Endometrium (tissue), 2 donors: Measurements from ENCODE around the gene IGSF9.

Source experiments
- FAIRE-seq: peaks from 2 replicates; lab custom pipeline; 2012; peaks lifted over from hg19 to GRCh38; lab: Jason Lieb, UNC
- donor health status: control.
- donor health status: control.

The IGSF9 gene

DNA sequence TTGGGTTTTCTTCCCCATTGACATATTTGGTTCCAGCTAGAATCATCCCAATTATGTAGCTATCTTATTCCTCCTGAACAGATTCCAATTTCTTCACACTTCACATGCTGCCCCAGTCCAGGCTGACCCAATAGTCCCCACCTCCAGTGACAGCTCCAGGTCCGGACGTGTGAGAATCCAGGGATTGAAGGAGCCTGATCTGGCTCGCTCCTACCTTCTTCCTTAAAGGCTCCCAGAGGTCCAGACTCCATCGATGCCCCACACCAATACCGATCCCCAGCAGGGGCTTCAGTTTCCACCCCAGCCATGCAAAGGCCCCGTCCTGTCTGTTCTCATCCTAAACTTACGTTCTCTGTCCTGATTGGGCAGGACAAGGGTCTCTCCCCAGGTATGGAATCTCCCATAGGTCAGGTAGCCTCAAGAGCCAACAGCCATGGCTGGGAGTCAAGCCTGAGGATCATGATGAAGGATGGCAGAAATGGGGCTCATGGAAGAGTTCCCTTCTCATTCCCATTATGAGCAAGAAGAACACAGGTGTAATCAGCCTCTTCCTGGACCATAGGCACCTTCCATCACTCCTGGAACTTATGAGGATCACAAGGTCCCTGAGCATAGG is 29.0 kb upstream of the IGSF9 start:
- FAIRE-seq = no peak

DNA sequence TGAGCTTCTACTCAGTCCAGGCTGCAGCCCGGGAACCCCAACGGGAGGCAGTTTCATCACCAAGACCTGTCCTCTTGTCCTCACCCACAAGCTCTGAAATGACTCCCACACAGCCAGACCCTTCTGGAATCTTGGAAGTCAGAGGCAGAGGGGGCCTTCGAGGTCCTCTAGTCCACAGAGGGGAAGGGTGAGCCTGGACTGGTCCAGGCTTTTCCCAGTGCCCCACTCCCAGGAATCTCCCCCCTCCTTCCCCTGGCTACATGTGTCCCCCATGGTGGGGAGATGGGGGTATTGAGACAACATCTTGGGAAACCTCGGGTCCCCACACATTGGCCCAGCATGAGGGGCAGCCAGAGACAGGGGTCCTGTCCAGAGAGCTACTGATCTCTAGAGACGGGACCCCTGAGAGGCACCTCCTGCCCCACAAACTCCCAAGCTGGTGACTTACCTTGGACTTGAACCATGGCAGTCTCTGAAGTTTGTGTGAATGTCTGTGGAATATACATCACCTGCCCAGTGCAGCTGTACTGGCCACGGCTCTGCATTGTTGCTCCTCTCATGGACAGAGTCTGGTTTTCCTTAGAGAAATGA is 28.0 kb upstream of the IGSF9 start:
- no peak for FAIRE-seq

DNA sequence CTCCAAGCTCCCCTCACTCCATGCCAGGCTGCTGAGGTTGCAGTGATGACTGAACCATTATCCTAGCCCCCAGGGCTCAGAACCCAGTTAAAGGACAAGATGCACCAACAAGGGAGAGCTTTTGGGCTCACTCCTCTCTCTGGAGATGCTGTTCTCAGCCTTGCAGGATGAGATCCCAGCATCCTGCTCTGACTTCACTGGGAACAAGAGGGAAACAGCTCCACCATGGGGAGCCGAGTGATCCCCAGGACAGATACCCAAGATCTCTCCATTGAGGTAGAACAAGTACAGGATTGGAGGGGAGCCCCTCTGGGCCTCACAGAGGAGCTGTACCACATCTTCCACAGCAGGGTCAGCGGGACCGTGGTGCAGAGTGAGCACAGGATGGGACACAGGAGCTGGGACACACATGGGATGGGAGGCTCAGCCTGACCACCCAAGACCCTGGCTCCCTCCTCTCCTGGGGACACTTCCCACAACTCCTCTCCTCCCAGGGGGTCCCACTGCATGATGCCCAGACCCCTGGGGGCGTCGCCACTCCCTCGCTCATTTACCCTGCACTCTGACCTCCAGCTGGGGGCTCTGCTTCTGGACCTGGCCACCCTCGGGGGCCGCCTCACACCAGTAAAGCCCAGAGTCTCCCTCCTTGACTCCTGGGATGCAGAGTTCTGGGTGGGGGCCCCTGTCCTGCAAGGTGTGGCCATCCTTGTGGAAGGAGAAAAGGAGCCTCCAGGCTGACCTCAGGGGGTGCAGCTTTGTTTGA is 27.2 kb upstream of the IGSF9 start:
- FAIRE-seq = no peak

DNA sequence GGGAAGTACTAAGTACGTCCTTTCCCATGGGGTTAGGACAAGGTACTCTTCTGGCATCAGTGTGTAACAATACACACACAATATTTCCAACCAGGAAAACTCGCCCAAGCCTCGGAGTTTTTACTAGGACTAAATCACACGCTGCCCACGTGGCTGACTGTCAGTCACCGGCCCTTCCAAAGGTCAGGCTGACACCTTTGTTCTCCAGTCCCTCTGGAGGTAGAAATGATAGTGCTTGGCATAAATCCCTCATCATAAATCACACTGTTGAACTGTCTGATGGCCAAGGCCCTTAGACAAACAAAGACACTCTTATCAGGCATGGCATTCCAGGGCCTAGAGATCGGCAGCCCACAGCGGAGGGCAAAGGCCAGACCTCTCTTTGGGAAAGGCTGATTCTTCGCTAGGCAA is 25.5 kb upstream of the IGSF9 start:
- FAIRE-seq = no peak

DNA sequence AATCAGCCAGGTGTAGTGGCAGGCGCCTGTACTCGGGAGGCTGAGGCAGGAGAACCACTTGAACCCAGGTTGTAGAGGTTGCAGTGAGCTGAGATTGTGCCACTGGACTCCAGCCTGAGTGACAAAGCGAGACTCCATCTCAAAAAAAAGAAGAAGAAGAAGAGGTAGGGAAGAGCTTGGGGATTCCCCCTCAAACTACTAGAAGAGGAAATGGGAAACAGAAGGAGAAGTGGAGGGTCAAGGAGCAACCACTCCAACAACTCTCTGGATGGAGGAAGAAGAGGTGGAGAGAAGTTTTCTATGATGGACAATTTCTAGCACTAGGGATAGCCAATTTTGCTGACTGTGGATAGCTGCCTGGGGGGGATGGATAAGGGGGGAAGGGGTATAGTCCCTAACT is 23.5 kb upstream of the IGSF9 start:
- FAIRE-seq = no peak

DNA sequence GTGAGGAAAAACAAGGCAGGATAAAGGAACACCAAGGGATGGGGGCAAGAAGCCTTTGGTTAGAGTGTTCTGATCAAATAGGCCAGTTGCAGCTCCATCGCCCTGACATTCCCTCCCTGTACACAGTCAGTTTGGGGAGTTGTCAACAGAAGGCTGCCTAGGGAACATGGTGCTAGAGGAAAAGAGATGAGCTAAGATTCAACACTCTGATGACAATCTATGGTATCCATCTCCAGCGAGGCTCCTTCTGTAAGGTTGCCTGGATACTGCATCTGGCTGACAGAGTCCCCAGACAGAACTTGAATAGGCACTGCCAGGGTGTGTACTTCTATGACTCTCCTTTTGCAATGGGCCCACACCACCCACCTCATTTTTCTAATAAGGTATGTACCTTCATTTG is 19.9 kb upstream of the IGSF9 start:
- no peak for FAIRE-seq

DNA sequence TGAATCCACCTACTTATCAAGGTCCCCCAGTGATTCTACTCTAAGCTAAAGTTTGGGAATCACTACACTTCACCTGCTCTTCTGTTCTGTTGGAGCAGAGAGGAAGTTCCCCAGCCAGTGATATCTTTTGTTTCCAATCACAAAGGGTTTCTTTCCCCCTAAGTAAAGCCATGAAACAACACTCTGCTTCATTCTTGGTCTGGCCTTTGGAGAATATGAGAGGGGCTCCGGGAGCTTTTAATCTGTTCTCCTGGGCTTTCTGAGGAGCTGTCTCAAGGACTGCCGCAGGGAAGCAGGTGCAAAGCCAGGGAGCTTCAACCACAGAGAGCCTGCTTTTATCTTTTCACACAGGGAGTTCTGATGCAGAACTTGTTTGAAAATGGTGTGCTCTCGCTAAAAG is 18.7 kb upstream of the IGSF9 start:
- no peak for FAIRE-seq

DNA sequence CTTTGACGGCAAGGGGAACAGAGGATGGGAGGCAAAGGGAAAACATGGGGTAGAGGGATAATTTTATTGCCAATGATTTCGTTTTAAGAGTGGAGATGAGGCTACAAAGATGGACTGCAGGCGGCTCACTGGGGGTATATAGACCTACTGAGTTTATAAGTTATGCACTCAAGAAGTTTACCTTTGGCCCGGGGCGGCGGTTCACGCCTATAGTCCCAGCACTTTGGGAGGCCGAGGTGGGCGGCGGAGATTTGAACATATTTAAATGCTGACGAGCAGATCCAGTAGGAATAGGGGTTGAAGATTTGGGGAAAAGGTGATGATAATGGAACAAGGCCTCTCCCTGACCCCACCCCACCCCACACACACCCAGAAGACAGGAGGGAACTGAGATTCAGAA is 16.8 kb upstream of the IGSF9 start:
- FAIRE-seq = no peak

DNA sequence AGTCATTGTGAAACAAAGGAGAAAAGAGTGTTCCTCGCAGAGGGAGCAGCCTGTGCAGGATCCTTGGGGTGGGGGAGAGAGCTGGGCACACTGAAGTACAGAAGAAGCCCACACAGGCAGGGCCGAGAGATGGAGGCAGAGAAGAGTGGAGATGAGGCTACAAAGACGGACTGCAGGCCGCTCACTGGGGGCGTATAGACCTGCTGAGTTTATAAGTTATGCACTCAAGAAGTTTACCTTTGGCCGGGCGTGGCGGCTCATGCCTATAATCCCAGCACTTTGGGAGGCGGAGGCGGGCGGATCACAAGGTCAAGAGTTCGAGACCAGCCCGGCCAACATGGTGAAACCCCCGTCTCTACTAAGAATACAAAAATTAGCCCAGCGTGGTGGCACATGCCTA is 16.2 kb upstream of the IGSF9 start:
- FAIRE-seq = no peak

DNA sequence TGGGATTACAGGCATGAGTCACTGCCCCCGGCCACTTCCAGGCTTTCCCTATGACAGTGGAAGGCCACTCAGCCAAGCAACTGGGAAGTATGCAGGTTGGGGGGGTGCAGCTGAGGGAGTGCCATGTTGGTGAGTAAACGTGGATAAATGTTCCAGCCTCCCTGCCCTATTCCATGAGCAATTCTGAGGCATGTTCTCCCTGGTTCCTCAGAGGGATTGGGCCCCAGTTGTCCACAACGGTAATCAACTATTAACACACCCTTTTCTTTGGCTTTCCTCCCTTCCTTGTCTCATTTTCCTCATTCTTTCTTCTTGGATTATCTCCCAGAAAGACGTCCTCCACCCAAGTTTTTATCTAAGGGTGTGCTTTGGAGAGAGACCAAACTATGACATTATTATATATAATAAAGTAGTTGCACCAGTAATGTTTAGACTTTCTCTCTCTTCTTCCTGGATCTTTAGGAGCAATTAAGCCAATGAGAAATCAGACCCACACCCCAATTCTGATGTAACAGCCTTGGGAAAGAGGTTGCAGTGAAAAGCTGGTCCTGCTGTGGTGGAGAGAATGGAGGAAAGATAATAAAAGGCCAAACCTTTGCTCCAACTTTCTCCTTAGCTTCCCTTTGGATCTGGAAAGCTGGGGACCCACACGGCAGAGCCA is 15.4 kb upstream of the IGSF9 start:
- FAIRE-seq = no peak

DNA sequence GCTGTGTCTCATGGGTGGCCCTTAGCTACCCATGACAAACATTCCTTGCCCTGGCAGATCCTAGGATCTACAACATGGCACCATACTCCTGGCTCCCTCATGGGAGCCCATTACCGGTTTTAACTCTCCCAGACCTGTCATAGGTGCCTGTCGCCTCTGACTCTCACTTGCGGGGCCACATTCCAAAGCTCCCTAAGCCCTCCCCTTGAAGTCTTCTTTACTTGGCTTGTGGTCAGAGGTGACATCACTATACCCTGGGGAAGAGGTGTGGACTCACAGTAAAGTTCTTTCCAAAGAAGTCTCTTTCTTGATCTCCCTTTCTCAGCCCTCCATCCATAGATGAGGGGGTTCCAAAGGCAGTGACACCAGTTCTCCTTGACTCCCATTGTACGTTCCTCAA is 14.0 kb upstream of the IGSF9 start:
- FAIRE-seq = no peak

DNA sequence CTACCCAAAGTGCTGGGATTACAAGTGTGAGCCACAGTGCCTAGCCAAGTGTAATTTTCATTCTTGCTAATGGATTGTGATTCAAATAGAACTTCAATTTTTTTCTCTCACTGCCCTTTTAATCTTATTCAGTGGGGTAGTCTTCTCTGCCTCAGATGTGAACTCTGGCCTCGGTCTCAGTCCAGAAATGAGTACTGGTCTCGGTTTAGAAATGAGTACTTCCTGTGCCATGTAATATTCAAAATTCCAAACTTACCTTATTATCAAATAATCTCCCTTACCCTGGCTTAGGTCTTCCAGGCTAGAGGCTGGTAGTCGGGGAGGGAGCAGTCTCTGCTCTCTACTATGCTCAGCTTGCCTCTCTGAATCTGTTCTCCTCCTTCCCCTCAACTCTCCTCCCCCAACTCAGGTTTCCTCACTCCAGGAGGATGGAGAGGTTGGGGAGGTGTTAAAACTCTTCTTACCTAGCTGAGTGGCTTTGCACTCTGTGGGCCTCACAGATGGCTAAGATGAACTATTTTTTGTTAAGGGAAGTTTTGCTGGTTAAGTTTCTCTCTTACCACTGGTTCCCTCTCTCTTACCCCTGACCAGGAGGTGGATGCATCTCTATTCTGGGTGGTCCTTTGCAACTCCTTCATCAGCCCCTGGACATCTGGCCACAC is 13.4 kb upstream of the IGSF9 start:
- FAIRE-seq = no peak

DNA sequence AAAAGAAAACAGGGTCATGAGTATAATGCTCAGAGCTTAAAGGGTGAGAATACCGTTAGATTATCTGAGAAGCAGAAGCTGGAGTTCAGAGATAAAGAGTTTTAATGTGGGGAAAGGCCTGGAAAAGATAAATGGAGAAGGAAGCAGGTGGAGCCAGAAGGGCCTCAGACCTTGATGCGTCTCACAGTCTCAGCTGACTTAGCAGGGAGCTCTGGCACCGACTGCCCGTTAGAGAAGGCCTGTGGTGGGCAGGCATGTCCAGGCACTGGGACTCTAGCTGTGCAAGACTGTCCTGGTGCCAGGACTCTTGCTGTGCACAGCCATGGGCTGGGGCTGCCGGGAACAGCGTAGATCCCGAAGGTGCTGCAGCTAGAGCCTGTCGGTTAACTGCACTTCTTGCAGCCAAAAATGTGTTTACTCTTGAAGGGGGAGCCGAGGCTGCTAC is 12.4 kb upstream of the IGSF9 start:
- no peak for FAIRE-seq

DNA sequence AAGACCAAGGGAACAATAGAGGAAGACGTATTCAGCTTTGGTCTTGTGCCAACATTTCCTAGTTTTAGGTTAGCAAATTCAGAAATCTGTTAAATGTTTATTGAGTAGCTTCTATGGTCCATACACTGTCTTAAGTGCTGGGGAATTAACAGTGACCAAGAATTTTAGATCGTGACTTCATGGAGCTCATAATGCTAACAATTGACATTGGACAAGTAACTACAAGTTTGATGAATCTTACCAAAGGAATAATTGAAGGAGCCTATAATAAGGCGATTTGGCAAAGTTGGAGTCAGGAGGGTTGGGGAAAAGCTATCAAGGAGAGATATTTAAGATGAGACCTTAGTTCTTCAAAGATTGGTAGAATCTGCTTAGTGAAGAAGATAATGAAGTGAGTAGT is 10.0 kb upstream of the IGSF9 start:
- FAIRE-seq = no peak

DNA sequence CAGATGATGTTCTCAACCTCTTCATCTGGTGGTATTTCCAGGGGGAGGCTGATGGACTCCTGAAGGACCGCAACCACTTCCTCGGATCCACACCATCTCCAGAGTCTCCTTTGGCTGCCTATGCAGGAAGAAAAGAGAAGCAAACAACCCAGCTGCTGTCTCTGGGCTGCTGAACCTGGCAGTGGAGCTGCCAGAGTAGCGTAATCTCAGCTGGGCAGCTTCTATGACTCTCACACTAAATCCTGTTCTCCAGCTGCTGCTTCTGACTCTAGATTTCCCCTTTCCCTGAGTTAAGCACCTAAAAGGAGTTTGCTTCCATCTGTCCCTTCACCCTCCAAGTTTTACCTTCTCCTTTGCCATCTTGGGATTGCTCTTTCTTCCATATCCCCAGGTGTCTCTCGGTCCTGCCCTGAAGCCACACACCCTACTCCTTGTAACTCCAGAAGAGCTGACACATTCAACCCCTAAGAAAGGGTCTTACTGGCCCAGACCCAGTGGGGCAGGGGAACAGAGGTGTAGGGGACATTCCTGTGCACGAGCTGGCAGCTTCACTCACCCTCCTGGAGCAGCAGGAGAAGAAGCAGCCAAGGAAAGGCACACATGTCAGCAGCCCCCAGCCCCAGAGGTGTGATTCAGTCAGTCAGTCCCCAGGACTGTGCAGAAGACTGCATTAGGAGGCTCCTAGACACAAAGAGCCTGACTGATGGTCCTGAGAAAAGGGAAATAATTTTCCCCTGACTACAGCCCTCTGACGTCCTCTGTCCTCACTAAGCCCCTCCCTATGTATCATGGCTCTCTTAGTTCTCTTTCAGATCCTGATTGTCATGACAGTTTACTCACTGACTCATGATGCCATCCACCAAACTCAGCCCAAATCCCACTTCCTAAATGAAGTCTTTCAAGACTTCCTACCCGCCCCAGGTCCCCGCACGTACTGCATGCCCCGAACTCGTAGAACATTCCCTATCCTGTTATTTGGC is 8.4 kb upstream of the IGSF9 start, which contains the start of gene SLAMF9:
Gene SLAMF9, minus strand, starts transcription at position 702 of the 980 bp plus-strand sequence. Its CDS starts 100 bp downstream, at position 602.
- no peak for FAIRE-seq

DNA sequence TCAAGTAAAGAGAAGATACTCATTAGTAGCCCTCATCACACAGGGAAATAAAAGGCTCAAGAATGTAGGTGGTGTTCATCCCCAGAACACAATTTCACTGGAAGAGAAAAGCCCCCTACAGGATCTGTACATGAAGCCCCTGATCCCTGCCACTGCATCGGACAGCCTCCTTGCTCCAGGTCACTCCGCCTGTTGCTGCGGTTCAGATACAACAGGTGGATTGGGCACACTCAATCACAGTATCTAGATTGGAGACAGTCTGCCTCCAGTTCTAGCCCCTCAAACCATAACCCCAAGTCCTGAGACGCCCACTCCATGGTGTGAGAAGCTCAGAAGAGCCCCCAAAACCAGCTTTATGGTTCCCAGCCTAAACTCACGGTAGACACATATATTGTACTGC is 7.5 kb upstream of the IGSF9 start:
- FAIRE-seq = no peak

DNA sequence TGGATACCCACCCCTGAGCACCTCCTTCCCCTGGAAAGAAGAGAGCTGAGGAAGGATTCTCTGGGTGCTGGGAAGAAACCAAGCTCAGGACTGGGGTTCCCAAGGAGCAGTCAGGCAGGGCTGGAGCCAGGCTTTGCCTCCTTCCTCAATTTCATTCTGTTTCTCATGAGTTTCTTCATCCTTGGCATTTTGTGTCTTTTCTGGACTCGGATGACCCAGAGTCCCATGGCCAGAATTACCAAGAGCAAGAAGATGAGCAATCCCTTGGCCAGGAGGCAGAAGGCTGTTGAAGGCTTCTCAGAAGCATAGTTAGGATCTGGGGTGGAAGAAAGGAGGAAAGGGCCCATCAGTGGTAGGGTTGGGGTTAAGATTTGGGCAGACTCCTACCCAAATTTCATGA is 6.1 kb upstream of the IGSF9 start:
- no peak for FAIRE-seq

DNA sequence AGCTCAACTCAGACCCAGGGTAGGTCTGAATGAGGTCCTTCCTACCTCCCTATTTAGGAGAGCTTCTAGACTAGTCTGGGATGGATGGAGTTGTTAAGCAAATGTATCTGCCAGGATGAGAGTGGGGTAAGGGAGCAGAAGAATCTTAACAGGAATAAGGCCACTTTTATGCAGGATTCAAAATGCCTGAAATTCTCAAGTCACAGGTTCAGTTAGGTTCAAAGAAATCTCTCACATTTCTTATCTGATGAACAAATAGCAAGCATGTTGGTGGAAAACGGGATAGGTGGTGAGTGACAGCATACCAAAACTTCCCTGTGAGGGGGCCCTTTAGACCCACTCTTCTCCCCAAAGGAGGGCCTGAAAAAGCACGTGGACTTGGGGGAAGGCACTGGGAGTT is 5.6 kb upstream of the IGSF9 start:
- FAIRE-seq = no peak

DNA sequence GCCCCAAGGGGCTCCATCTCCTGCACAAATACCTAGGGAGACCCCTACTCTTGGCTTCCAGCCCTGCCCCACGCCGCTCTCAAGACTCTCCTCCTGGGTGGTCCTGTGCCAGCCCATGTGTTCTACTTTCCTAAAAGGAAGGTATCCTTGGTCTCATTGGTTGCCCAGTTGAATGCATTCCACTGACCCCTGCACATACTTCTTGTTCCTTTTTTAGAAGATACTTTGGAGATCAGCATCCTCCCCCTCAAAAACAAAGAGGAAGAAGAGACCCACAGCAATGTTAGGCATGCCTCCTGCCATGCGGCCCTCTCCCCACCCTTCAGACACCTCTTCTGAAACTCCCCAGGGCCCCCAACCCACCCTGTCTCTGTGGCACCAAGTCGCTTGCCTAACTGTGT is 4.6 kb upstream of the IGSF9 start:
- FAIRE-seq = no peak

DNA sequence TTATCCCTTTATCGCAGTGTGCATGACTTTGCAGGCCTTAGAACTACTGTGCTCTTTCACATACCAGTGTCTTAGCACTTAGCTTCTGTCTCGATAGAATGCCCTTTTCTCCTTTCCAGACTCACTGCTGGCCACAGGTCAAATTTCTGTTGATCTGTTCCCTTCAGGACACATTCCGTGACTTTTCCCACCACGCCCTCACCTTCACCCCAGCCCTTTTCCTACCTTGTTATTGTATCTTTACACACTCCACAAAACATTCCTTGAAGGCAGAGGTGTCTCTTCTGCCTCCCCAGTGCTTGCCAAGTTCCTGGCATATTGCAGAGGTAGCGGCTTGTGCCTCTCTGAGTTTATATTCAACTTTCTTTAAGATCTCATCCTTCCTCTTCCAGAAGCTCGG is 3.7 kb upstream of the IGSF9 start:
- no peak for FAIRE-seq

DNA sequence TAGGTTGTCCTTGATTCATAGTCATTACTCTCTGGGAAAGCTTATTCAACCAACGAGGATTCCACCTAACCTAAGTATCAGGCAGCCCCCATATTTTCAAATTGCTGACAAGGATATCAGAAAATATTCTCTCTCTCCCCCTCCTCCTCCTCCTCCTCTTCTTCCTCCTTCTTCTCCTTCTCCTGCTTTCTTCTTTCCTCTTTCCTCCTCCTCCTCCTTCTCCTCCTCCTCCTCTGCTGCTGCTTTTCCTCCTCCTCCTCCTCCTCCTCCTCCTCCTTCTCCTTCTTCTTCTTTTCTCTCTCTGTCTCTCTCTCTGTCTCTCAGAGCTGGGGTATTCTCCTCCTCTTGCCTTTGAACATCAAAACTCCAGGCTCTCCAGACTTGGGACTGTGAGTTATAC is 2.5 kb upstream of the IGSF9 start:
- no peak for FAIRE-seq
